HUES6 (cell line): ENCODE results near the gene GLIS2.

Experiments used
- H3K27ac ChIP-seq: 2 replicates; pipeline ENCODE4 v1.7.0; 2013; ENCODE audit warnings: low read depth, mild to moderate bottlenecking, low read length, inconsistent platforms
- H3K27me3 ChIP-seq: 2 replicates; pipeline ENCODE4 v1.6.1; 2013; ENCODE audit warnings: low read length; ENCODE audit not compliant: control insufficient read depth, insufficient read depth
- H3K36me3 ChIP-seq: 2 replicates; pipeline ENCODE4 v1.6.1; 2013; ENCODE audit warnings: low read length; ENCODE audit not compliant: control insufficient read depth, insufficient read depth
- H3K4me1 ChIP-seq: 2 replicates; pipeline ENCODE4 v1.6.1; 2013; ENCODE audit warnings: low read length; ENCODE audit not compliant: control insufficient read depth, insufficient read depth
- H3K4me3 ChIP-seq: 2 replicates; pipeline ENCODE4 v1.5.1; 2013; ENCODE audit warnings: low read depth, low read length
- H3K9ac ChIP-seq: one replicate; pipeline ENCODE4 v1.6.1; 2013; ENCODE audit warnings: mild to moderate bottlenecking, low read length
- H3K9me3 ChIP-seq: 2 replicates; pipeline ENCODE4 v1.6.1; 2013; ENCODE audit warnings: low read depth, low read length; ENCODE audit not compliant: control insufficient read depth, insufficient read depth

Gene GLIS2

DNA sequence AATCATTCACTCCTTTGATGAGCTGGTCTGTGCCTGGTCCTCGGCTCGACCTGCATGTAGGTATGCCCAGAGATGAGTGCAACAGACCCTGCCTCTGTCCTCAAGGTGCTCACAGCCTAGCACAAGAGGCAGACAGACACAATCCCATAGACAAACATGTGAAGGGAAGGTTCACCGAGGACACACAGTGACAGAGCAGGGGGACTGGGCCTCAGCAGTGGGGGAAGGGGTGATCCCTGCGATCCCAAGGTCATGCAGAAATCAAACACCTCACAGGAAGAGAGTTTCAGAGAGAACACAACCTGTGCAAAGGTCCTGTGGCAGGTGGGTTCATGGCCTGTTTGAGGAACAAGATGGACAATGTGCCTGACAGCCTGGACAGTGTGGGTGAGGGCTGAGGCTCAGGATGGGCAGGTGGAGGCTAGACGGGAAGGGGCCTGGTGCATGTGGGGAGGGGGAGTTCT lies 51.6 kb downstream of the GLIS2 start:
- Histone ChIP-seq H3K4me3 (no peak overlapping the region), H3K27me3 (no peaks in the 10 kb centered on the region), H3K4me1 (peaks cover 17% of the 10 kb centered on the region), H3K27ac (no peak overlapping the region), H3K9ac (no peak overlapping the region), H3K9me3 (no peaks in the 10 kb centered on the region), H3K36me3 (no peaks in the 10 kb centered on the region)

GRCh38 chr16:4369007-4369733 lies 53.3 kb downstream of the GLIS2 start:
- no peaks in the 10 kb centered on the region for H3K27me3 ChIP-seq
- no peak overlapping the region for H3K9ac ChIP-seq
- no peaks in the 10 kb centered on the region for H3K9me3 ChIP-seq
- H3K36me3 ChIP-seq = no peaks in the 10 kb centered on the region
- H3K4me3 ChIP-seq = no peak overlapping the region
- H3K4me1 ChIP-seq = peaks cover 34% of the 10 kb centered on the region
- H3K27ac ChIP-seq = no peak overlapping the region

DNA sequence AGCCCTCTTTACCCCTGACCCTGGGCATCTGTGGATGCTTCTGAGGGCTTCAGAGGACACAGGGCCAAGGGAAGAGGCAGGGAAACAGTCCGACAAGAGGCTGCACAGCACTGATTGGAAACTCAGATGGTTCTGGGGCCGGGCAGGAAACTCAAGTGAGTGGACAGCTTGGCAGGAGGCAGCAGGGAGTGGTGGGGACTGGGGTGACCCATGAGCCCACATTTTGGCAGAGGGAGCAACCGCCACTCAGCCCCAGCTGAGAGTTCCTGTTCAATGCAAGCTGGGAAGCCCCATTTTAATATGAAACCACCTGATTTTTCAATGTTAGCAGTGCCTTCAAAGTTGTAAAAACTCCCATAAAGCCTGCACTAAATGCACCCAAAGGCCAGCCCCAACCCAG lies 54.3 kb downstream of the GLIS2 start:
- Histone ChIP-seq H3K27ac (no peak overlapping the region), H3K4me1 (peaks cover 43% of the 10 kb centered on the region), H3K9me3 (no peaks in the 10 kb centered on the region), H3K36me3 (no peaks in the 10 kb centered on the region), H3K27me3 (no peaks in the 10 kb centered on the region), H3K4me3 (no peak overlapping the region), H3K9ac (no peak overlapping the region)

- Histone ChIP-seq H3K27me3 (no peaks in the 10 kb centered on the region), H3K9me3 (no peaks in the 10 kb centered on the region), H3K27ac (no peak overlapping the region), H3K36me3 (no peaks in the 10 kb centered on the region), H3K4me1 (peaks cover 46% of the 10 kb centered on the region), H3K9ac (no peak overlapping the region), H3K4me3 (peak overlapping the region; percentile 72; the same call in 1 of the 2 replicates)
These were observed 54.9 kb downstream of the GLIS2 start for GRCh38 chr16:4370570-4371356.

- Histone ChIP-seq H3K27me3 (no peaks in the 10 kb centered on the region), H3K4me1 (peaks cover 53% of the 10 kb centered on the region), H3K9me3 (no peaks in the 10 kb centered on the region), H3K27ac (no peak within 1 kb of the TSS), H3K4me3 (peak within 1 kb of the TSS; percentile 72), H3K36me3 (no peaks in the 10 kb centered on the region), H3K9ac (peak within 1 kb of the TSS; percentile 70)
These were observed 55.6 kb downstream of the GLIS2 start, which contains the start of gene VASN for GRCh38 chr16:4371357-4372000. Gene VASN, plus strand, starts transcription at chr16:4371848. Its CDS starts 9,030 bp downstream, at chr16:4380878.

DNA sequence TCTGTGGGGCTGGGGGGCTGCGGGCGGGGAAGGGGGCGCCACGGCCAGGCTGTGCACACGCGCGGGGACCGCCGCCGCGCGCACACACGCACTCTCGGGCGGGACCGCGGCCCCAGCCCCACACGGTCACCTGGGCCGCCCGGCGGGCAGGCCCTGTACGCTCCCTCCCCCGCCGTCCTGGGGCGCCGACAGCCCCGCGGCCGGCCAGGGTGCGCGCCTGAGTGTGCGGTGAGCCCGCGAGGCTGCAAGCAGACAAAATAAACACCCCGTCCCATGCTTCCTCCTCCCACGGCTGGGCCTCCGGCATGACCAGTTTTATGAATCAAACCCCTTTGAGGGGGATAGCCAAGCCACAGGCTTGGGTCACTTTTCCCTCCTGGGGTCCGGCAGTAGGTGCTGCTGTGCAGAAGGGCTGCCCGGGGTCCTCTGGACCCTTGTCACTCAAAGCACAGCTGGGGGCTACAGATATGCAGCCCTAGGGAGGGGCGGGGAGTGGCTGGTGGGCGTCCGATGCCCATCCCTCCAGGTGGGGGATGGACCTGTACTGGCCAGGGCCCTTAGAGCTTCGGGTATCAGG lies 56.2 kb downstream of the GLIS2 start:
- peak overlapping the region; percentile 70 for H3K9ac ChIP-seq
- peaks cover 58% of the 10 kb centered on the region for H3K4me1 ChIP-seq
- no peaks in the 10 kb centered on the region for H3K27me3 ChIP-seq
- peak overlapping the region; percentile 72 for H3K4me3 ChIP-seq
- no peak overlapping the region for H3K27ac ChIP-seq
- no peaks in the 10 kb centered on the region for H3K36me3 ChIP-seq
- no peaks in the 10 kb centered on the region for H3K9me3 ChIP-seq

- Histone ChIP-seq H3K4me1 (peaks cover 63% of the 10 kb centered on the region), H3K27ac (no peak overlapping the region), H3K27me3 (no peaks in the 10 kb centered on the region), H3K9ac (peak overlapping the region; percentile 70), H3K9me3 (no peaks in the 10 kb centered on the region), H3K4me3 (peak overlapping the region; percentile 72), H3K36me3 (no peaks in the 10 kb centered on the region)
These were observed 56.9 kb downstream of the GLIS2 start for GRCh38 chr16:4372578-4373355.

DNA sequence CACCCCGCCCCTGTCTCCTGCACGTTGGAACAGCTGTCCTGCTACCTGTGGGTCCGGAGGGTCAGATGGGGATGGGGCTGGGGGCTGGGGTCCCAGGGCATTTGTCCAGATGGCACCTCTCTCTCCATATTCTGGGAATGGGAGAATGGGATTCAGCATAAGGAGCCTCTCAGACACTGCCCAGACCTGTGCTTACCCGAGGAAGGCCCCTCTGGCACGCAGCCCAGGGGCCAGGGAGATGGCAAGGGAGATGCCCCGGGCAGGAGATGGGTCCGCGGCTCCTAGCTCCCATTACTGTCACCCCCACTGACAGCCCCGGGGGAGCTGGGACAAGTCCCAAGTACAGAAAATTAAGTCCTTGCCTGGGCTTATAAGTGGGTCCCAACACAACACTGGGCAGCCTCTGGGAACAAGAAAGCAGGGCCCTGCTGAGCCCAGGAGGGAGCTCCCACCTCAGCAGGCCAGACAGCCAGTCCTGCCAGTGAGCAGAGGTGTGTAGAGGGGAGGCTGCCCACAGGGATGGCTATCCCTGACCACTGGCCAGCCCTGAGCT lies 57.6 kb downstream of the GLIS2 start:
- Histone ChIP-seq H3K9me3 (no peaks in the 10 kb centered on the region), H3K27me3 (no peaks in the 10 kb centered on the region), H3K27ac (no peak overlapping the region; the same call in 1 of the 2 replicates), H3K36me3 (no peaks in the 10 kb centered on the region), H3K4me3 (peak overlapping the region; percentile 72), H3K4me1 (peaks cover 69% of the 10 kb centered on the region), H3K9ac (peak overlapping the region; percentile 43)

DNA sequence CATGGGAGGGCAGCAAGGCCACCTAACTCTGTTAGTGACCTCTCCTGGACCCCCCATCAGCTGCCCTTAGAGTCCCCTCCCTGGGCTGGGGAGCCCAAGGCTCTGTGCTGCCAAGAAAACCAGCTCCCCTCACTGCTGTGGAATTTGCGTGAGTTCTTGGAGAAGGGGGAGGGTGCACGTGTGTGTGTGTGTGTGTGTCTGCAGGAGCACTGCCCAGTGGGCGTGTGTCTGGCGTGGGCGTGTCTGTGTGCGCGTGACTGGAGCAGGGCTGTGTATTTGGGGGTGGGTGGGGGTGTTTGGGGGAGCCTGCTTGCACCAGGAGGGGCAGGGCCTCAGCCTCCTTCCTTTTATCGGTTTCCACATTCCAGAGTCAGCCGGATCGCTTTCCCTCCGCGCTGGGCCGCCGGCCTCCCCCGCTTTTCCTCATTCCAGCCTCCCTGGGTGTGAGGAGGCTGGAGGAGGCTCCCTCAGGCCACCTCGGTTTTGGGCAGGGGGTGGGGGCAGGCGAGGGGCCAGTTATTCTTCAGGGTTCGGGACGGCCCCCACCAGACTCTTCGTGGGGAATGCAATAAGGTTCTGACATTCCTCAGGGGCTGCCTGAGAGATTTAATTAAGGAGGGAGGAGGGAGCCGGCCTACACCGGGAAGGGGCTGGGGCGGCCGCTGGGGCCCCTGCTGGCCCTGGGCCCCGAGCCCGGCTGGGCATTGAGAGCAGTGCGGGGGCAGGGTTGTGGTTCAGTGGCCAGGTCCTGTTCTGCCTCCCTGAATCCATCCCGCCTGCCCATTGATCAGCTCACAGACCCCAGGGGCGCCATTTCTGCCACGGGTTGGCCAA lies 58.3 kb downstream of the GLIS2 start:
- H3K27me3 ChIP-seq = no peaks in the 10 kb centered on the region
- peak overlapping the region; percentile 72; the same call in 1 of the 2 replicates for H3K4me3 ChIP-seq
- H3K9me3 ChIP-seq = no peaks in the 10 kb centered on the region
- peak overlapping the region; percentile 26; the same call in 1 of the 2 replicates for H3K27ac ChIP-seq
- H3K4me1 ChIP-seq = peaks cover 72% of the 10 kb centered on the region
- H3K36me3 ChIP-seq = no peaks in the 10 kb centered on the region
- peak overlapping the region; percentile 43 for H3K9ac ChIP-seq
